ENCODE measurements around the gene CRIP3.
"Not testable (repeated sequence)": the region's sequence is repeated elsewhere in the genome, so short reads cannot be mapped to it uniquely, and the experiment has no call there.

CRIP3 gene, protein sequence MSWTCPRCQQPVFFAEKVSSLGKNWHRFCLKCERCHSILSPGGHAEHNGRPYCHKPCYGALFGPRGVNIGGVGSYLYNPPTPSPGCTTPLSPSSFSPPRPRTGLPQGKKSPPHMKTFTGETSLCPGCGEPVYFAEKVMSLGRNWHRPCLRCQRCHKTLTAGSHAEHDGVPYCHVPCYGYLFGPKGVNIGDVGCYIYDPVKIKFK

DNA sequence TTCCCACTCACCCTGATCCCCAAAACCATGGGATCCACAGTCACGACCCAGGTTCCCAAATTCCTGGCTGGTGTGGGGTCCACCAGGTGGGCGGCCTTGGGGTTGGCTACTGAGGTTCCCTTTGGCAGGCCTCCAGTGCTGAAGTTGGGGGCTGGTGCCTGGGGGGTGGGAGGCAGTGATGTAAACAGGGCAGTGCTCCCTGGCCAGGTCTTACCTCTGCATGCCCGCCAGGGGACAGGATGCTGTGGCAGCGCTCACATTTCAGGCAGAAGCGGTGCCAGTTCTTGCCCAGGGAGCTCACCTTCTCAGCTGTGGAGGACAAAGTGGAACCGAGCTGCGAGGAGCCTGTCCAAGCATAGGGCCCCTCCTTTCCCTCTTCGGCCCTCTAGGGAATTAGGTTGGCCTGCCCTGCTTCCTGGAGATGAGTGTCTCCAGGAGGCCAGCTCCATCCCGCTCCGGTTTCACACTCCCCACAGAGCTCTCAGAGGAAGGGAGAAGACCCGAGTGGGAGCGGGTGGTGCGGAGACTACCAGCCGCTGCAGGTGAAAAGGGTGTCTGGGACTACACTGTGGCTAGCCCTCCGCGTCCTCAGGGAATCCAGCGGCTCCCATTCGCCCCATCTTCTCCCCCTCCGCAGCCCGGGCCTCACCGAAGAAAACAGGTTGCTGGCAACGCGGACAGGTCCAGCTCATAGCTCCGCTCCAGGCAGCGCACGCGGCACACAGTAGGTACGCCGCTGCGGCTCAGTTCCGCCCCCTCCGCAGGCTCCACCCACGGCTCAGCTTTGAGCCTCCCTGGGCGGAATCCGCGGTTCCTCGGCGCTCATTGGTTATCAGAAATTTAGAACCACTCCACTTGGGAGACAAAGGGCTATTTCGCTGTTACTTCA, at the start of gene CRIP3:
Gene CRIP3 (minus strand): TSS at position 726 of the 889 bp plus-strand sequence. CDS start 34 bp downstream, at position 692.
- Histone ChIP-seq H3K36me3 (ENCODE audit: insufficient read depth, low read length) (no peaks in the 10 kb centered on the region), H3K9me3 (ENCODE audit: control insufficient read depth, insufficient read depth, low read length) (no peaks in the 10 kb centered on the region), H3K9ac (ENCODE audit: low read depth, low read length) (peak within 1 kb of the TSS; percentile 69), H3K4me1 (ENCODE audit: insufficient read depth, low read length) (0 out of 2 replicates have a peak, but pooled peaks cover 5% of the 10 kb centered on the region)

DNA sequence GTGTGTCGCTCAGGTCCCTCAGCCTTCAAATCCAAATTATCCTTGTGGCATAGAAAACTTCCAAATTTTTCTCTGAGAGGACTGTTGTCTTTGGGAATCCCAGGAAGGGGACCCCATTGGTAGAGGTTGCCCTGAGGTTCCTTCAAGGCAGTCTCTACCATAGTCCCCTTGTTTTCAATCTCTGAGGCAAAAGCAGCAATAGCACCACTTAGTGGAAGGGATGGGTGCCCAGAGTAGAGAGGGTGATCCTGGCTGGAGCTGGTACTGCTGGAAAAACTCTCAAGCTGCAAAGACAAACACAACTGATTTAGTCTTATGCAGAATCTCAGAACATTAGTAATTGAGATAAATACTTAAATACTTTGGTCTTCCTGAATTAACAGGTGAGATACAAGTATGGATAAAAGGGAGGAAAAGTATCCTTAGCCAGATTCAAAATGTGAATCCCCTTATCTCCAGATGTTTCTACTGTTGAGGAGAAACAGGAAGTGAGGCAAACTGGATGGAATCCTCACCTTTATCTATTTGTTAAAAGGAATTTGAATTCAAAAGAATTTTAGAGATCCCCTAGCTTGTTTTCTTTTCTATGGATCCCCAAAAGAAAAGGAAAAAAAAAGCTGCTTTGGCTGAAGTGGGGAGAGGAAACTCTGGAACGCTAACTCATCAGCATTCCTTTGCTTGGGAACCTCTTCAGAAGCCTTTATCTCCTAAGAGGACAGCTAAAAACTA, 47.4 kb upstream of the CRIP3 start:
- Histone ChIP-seq H3K9ac (ENCODE audit: low read depth, low read length) (no peak overlapping the region), H3K4me1 (ENCODE audit: insufficient read depth, low read length) (peaks cover 18% of the 10 kb centered on the region), H3K9me3 (ENCODE audit: control insufficient read depth, insufficient read depth, low read length) (no peaks in the 10 kb centered on the region), H3K36me3 (ENCODE audit: insufficient read depth, low read length) (peaks cover 9% of the 10 kb centered on the region)

DNA sequence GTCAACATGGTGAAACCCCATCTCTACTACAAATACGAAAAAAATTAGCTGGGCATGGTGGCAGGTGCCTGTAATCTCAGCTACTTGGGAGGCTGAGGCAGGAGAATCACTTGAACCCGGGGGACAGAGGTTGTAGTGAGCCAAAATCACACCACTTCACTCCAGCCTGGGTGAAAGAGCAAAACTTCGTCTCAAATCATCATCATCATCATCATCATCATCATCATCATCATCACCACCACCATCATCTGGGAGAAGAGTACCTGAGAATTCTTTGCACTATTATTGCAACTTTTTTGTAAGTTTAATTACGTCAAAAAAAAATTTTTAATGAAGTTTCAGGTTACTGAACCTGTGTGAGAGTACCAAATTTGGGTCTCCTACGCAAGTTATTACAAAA, 43.3 kb upstream of the CRIP3 start:
- not testable (repeated sequence) for H3K9ac ChIP-seq (ENCODE audit: low read depth, low read length); H3K9me3 ChIP-seq (ENCODE audit: control insufficient read depth, insufficient read depth, low read length)
- Histone ChIP-seq H3K36me3 (ENCODE audit: insufficient read depth, low read length) (peaks cover 28% of the 10 kb centered on the region; the same call in 1 of the 2 replicates), H3K4me1 (ENCODE audit: insufficient read depth, low read length) (peaks cover 14% of the 10 kb centered on the region)

DNA sequence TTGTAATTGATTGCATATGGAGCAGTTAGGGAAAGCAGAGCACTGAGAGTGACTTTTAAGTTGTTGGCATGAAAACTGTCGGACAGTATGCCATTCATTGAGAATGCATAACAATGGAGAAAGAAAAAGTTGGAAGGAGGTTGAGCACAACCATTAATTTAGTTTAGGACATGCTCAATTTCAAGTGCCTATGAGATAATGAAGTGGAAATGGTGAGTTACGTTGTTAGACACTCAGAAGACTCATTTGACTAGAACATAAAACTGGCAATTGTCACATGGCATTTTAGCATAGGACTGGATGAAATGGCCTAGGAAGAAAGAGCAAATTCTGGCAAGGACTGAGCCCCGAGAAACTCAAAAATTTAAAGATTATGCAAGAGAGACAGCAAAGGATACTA, 38.8 kb upstream of the CRIP3 start:
- H3K9me3 ChIP-seq (ENCODE audit: control insufficient read depth, insufficient read depth, low read length), result no peaks in the 10 kb centered on the region
- peaks cover 30% of the 10 kb centered on the region; the same call in 1 of the 2 replicates for H3K36me3 ChIP-seq (ENCODE audit: insufficient read depth, low read length)
- H3K4me1 ChIP-seq (ENCODE audit: insufficient read depth, low read length), result no peaks in the 10 kb centered on the region
- no peak overlapping the region for H3K9ac ChIP-seq (ENCODE audit: low read depth, low read length)

DNA sequence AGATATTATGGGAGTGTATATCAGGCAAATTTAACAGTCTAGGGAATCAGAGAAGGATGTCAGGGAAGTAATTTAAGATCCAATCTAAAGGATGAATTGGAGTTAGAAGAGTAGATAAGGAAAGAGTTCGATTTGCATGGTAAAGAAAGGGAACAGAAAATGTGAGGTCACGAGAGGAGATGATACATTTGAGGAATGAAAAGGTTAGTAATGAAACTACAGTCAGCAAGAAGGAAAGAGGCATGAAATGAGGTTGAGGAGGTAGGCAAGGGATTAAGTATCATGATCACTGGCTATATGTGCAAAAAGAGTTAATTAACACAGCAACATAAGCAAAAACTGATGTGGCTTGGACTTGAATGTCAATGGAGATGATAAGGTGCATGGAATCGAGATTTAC, 38.4 kb upstream of the CRIP3 start:
- no peaks in the 10 kb centered on the region for H3K9me3 ChIP-seq (ENCODE audit: control insufficient read depth, insufficient read depth, low read length)
- H3K4me1 ChIP-seq (ENCODE audit: insufficient read depth, low read length), result no peaks in the 10 kb centered on the region
- peaks cover 30% of the 10 kb centered on the region; the same call in 1 of the 2 replicates for H3K36me3 ChIP-seq (ENCODE audit: insufficient read depth, low read length)
- no peak overlapping the region for H3K9ac ChIP-seq (ENCODE audit: low read depth, low read length)

DNA sequence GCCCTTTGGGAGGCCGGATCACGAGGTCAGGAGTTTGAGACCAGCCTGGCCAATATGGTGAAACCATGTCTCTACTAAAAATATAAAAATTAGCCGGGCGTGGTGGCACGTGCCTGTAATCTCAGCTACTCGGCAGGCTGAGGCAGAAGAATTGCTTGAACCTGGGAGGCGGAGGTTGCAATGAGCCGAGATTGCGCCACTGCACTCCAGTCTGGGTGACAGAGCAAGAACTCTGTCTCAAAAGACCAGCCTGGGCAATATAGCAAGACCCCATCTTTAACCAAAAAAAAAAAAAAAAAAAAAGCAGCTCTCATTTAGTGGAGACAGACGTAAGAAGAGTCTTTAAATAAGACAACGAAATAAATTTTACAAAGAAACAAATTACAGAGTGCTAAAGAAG, 37.6 kb upstream of the CRIP3 start:
- H3K4me1 ChIP-seq (ENCODE audit: insufficient read depth, low read length), result not testable (repeated sequence)
- H3K36me3 ChIP-seq (ENCODE audit: insufficient read depth, low read length), result peaks cover 30% of the 10 kb centered on the region; the same call in 1 of the 2 replicates

DNA sequence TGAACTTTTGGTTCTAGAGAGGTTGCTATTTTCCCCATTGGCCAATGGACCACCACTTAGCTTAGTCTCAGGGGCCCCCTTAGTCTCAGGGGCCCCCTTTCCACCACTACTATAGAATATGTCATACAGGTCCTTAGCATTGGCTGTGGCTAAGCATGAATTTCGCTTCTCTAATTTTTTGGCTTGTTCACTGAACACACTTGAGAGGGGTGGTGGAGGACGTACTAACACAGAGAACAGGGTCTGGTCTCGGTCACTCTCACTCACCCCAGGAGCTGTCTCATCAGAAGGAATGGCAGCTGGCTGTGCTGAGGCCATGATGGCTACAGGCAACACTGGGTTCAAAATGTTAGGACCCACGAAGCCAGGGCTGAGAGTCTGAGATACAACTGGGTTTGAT, 30.5 kb upstream of the CRIP3 start:
- H3K36me3 ChIP-seq (ENCODE audit: insufficient read depth, low read length), result peaks cover 13% of the 10 kb centered on the region
- H3K9me3 ChIP-seq (ENCODE audit: control insufficient read depth, insufficient read depth, low read length), result no peaks in the 10 kb centered on the region
- no peak overlapping the region for H3K9ac ChIP-seq (ENCODE audit: low read depth, low read length)
- peaks cover 4% of the 10 kb centered on the region; the same call in 1 of the 2 replicates for H3K4me1 ChIP-seq (ENCODE audit: insufficient read depth, low read length)

More for the DNA sequence above, 37.6 kb upstream of the CRIP3 start:
- not testable (repeated sequence) for H3K9me3 ChIP-seq (ENCODE audit: control insufficient read depth, insufficient read depth, low read length); H3K9ac ChIP-seq (ENCODE audit: low read depth, low read length)

DNA sequence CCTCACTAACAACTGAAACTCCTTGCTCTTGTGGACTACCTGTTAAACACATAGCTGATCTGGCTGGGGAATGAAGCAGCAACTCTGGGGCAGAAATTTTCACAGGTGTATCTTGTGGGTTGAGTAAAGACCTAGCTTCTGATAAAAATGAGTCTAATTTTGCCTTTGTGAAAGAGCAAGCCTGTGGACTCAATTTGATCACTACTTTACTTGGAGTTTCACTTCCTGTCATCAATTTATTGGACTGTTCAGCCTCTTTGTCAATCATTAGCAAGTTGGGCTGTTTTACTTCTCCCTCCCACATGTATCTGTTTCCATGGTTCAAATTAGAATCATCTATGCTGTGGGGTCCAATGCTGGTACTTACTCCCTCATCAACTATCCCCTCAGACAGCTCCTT, 29.6 kb upstream of the CRIP3 start:
- H3K9ac ChIP-seq (ENCODE audit: low read depth, low read length), result no peak overlapping the region
- peaks cover 4% of the 10 kb centered on the region; the same call in 1 of the 2 replicates for H3K4me1 ChIP-seq (ENCODE audit: insufficient read depth, low read length)
- H3K9me3 ChIP-seq (ENCODE audit: control insufficient read depth, insufficient read depth, low read length), result no peaks in the 10 kb centered on the region
- peaks cover 13% of the 10 kb centered on the region for H3K36me3 ChIP-seq (ENCODE audit: insufficient read depth, low read length)

DNA sequence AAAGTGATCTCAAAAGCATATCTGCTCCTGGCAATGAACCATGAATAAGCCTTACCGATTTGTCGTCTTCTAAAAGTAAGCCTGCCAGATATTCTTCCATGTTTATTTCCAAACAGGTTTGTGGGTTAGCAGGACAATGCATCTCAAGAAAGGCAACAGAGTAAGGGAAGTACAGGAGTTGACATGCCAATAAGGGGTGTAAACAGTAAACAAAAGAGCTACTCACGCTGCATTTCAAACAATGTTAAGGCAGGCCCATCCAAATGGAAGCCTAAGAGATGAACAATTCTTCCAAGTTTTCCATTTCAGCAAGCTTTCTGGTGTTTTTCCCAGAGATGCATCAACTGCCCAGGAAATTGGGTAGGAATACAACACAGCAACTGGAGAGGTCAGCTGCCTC, 27.8 kb upstream of the CRIP3 start:
- peaks cover 13% of the 10 kb centered on the region for H3K36me3 ChIP-seq (ENCODE audit: insufficient read depth, low read length)
- H3K9me3 ChIP-seq (ENCODE audit: control insufficient read depth, insufficient read depth, low read length), result no peaks in the 10 kb centered on the region
- peaks cover 4% of the 10 kb centered on the region; the same call in 1 of the 2 replicates for H3K4me1 ChIP-seq (ENCODE audit: insufficient read depth, low read length)
- H3K9ac ChIP-seq (ENCODE audit: low read depth, low read length), result no peak overlapping the region

DNA sequence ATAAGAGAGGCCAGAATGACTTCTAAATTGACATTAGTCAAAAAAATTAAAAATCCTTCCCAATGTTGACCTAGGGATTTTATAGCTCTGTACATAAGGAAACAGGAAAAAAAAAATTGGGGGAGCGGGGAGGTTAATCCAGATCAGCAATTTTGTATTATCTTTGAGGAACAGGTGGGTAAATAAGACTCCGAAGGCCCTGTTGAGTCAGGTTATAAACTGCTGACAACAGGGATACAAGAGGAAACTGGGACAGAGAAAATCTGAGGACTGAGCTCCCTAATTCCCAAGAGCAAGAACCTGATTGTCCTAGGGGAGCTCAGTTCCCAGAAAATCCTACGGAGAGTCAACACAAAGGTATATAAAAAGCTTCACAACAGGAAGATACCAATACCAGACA, 26.8 kb upstream of the CRIP3 start:
- no peaks in the 10 kb centered on the region for H3K9me3 ChIP-seq (ENCODE audit: control insufficient read depth, insufficient read depth, low read length)
- H3K9ac ChIP-seq (ENCODE audit: low read depth, low read length), result no peak overlapping the region
- H3K4me1 ChIP-seq (ENCODE audit: insufficient read depth, low read length), result peaks cover 4% of the 10 kb centered on the region; the same call in 1 of the 2 replicates
- H3K36me3 ChIP-seq (ENCODE audit: insufficient read depth, low read length), result peaks cover 12% of the 10 kb centered on the region

DNA sequence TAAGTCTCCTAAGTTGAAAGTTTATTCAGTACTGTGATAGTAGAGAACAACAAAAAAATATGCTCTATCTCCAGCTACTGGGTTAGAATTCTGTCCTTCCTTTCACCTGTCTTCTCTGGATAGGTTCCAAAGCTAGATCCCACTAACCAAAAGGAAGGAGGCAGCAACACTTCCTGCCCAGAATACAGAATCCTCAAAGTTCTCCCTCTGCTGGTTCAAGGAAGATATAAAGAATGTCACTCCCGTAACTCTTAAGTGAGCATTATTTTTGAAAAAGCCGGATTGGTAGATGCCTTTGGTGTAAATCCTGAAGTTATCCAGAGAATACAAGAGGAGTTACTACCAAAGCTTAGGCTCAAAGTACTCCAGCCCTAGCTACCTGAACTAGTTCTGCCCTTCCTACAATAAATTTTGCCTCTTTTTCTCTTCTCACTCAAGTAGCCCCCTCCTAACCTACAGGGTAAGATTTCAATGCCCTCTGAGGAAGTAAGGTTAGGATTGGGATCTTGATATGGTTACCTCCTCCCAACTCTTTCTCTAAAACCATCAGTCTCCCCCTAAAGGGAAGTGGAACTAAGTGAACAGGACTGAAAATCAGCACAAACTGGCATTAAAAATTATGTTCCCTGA, 26.0 kb upstream of the CRIP3 start:
- Histone ChIP-seq H3K9me3 (ENCODE audit: control insufficient read depth, insufficient read depth, low read length) (no peaks in the 10 kb centered on the region), H3K9ac (ENCODE audit: low read depth, low read length) (no peak overlapping the region), H3K36me3 (ENCODE audit: insufficient read depth, low read length) (peaks cover 4% of the 10 kb centered on the region), H3K4me1 (ENCODE audit: insufficient read depth, low read length) (peaks cover 4% of the 10 kb centered on the region; the same call in 1 of the 2 replicates)

DNA sequence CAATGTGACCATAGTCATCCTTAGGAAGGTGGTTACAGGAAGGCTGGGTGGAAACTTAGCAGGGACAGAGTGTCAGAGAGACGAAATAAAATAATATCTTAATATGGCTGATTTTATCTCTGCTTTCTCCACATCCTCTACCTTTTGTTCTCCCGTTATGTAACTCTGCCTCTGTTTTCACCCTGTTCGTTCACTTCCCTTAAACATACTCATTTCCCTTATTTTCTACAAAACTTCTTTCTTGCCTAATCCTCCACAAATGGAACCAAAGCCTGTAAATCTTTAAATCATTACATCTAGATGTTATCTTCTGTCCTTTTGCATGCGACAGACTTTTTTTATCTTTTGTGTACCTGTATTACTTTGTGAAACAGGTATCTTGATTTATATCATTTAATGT, 23.3 kb upstream of the CRIP3 start:
- Histone ChIP-seq H3K9me3 (ENCODE audit: control insufficient read depth, insufficient read depth, low read length) (peaks cover 3% of the 10 kb centered on the region; the same call in 1 of the 2 replicates), H3K9ac (ENCODE audit: low read depth, low read length) (no peak overlapping the region), H3K36me3 (ENCODE audit: insufficient read depth, low read length) (no peaks in the 10 kb centered on the region), H3K4me1 (ENCODE audit: insufficient read depth, low read length) (peaks cover 6% of the 10 kb centered on the region; the same call in 1 of the 2 replicates)

DNA sequence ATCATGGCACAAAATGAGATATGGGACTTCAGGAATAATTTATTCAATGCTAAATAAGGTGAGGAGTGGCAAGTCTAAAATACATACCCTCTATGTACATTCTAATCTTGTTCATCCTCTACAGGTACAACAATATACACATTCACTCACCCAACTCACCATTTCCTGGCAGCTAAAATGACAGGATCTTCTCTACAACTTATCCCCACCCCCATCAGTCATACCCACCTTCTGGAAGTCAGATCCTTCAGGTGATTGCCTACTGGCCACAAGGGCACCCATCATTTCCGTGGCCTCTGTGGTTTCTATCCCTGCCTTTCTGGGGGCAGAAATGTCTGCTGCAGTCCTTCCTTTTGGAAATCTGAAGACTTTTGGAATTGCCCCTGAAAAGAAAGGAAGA, 22.8 kb upstream of the CRIP3 start:
- no peak overlapping the region for H3K9ac ChIP-seq (ENCODE audit: low read depth, low read length)
- peaks cover 3% of the 10 kb centered on the region; the same call in 1 of the 2 replicates for H3K9me3 ChIP-seq (ENCODE audit: control insufficient read depth, insufficient read depth, low read length)
- peaks cover 6% of the 10 kb centered on the region; the same call in 1 of the 2 replicates for H3K4me1 ChIP-seq (ENCODE audit: insufficient read depth, low read length)
- no peaks in the 10 kb centered on the region for H3K36me3 ChIP-seq (ENCODE audit: insufficient read depth, low read length)

DNA sequence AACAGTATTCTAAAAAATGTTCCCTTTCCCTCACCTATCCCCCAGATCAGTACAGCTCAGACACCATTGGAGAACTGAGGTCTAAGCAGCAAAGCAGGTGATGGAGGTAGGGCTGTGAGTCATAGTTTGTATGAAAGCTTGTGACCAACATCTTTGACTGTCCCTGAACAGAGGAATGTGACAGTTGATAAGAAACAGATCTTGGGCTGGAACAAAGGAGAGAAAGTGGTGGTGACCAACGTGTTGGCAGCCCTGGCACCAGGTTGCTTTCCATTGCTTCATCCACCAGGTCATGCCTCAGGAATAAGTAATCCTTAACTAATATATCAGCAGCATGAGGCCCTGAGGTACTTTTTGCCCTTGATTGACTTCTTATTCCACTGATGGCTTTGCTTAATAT, 19.9 kb upstream of the CRIP3 start:
- Histone ChIP-seq H3K9me3 (ENCODE audit: control insufficient read depth, insufficient read depth, low read length) (peaks cover 3% of the 10 kb centered on the region; the same call in 1 of the 2 replicates), H3K36me3 (ENCODE audit: insufficient read depth, low read length) (no peaks in the 10 kb centered on the region), H3K4me1 (ENCODE audit: insufficient read depth, low read length) (peaks cover 3% of the 10 kb centered on the region; the same call in 1 of the 2 replicates), H3K9ac (ENCODE audit: low read depth, low read length) (no peak overlapping the region)

Measured in ES-I3 (cell line).